Endothelial cell of umbilical vein (primary cell): ENCODE data around the gene ZMIZ1. TPM values are rescaled to one million over a fixed set of nuclear protein-coding genes. Genes with fewer than 3 reads are reported as not detected.

Experiments used
- BruUV-seq: library from RNA; stranded (reverse); fragments of 400-500 nt; replicated peaks from 2 replicates; lab custom pipeline; 2021; lab: Mats Ljungman, UMichigan
- CTCF ChIA-PET: fragments of 300-600, 350-600 bp; sonication (Branson Sonifier 250); formaldehyde crosslinking; loops from one replicate; lab custom pipeline; 2021; ENCODE audit warnings: antibody characterized with exemption, inconsistent platforms; lab: Charles Lee
- POLR2A ChIA-PET: fragments of 300-600, 350-600 bp; sonication (Branson Sonifier 250); formaldehyde crosslinking; loops from one replicate; lab custom pipeline; 2021; ENCODE audit warnings: antibody characterized with exemption, inconsistent platforms; lab: Charles Lee
- DNase-seq: peaks from one replicate; pipeline ENCODE4 v3.0.0-alpha.2; 2011; ENCODE audit warnings: low read depth, low spot score
- FAIRE-seq: peaks from 2 replicates; lab custom pipeline; 2011; peaks lifted over from hg19 to GRCh38; lab: Jason Lieb, UNC
- H2AFZ ChIP-seq: 2 replicates; pipeline ENCODE4 v1.6.0; 2012; ENCODE audit warnings: low read depth, low read length, control low read depth, inconsistent platforms
- H3K27ac ChIP-seq: 2 replicates; pipeline ENCODE4 v1.5.1; 2011; ENCODE audit warnings: low read depth, mild to moderate bottlenecking, control low read depth, low read length, moderate library complexity; ENCODE audit not compliant: insufficient read depth
- H3K27me3 ChIP-seq, 2 experiments: 2 replicates each; pipeline versions ENCODE4 v1.6.0 to v1.6.1; 2011; ENCODE audit warnings: low read length in 2 of 2, mixed read lengths in 1 of 2; ENCODE audit not compliant: control insufficient read depth in 2 of 2, insufficient read depth in 2 of 2
- H3K36me3 ChIP-seq, 2 experiments: 2 replicates in 1 of 2; 3 replicates in 1 of 2; pipeline ENCODE4 v1.5.1; 2011; ENCODE audit warnings: low read length in 2 of 2, mild to moderate bottlenecking in 1 of 2, moderate library complexity in 1 of 2; ENCODE audit not compliant: control insufficient read depth in 2 of 2, insufficient read depth in 2 of 2; ENCODE audit errors: extremely low read depth in 1 of 2
- H3K4me1 ChIP-seq: 3 replicates; pipeline ENCODE4 v1.5.1; 2011; ENCODE audit warnings: mild to moderate bottlenecking, low read length; ENCODE audit not compliant: control insufficient read depth, insufficient read depth; ENCODE audit errors: extremely low read depth
- H3K4me2 ChIP-seq: 2 replicates; pipeline ENCODE4 v1.6.1; 2011; ENCODE audit warnings: low read length, control low read depth, mixed read lengths; ENCODE audit not compliant: insufficient read depth
- H3K4me3 ChIP-seq, 3 experiments: fragments of 200-600 bp in 1 of 3; sonication (generic), shearing (Covaris generic) in 1 of 3; replicated peaks in 1 of 3; 2 replicates each; pipeline ENCODE4 v1.5.1; 2011 to 2016; ENCODE audit warnings: control low read depth in 3 of 3, low read length in 3 of 3, mild to moderate bottlenecking in 2 of 3, inconsistent platforms in 1 of 3, low read depth in 1 of 3, moderate library complexity in 1 of 3; ENCODE audit not compliant: insufficient read depth in 1 of 3
- H3K79me2 ChIP-seq: 2 replicates; pipeline ENCODE4 v1.6.0; 2012; ENCODE audit warnings: low read length, inconsistent platforms; ENCODE audit not compliant: control insufficient read depth, insufficient read depth
- H3K9ac ChIP-seq: replicated peaks from 2 replicates; pipeline ENCODE3; 2011; ENCODE audit warnings: low read length, control low read depth; ENCODE audit not compliant: insufficient read depth; ENCODE audit errors: extremely low read depth
- H3K9me1 ChIP-seq: replicated peaks from 3 replicates; pipeline ENCODE4 v1.6.0; 2011; ENCODE audit warnings: mild to moderate bottlenecking, low read length; ENCODE audit not compliant: control insufficient read depth, insufficient read depth; ENCODE audit errors: extremely low read depth
- H3K9me3 ChIP-seq: replicated peaks from 2 replicates; pipeline ENCODE4 v1.5.1; 2012; ENCODE audit warnings: low read length, inconsistent platforms; ENCODE audit not compliant: control insufficient read depth, insufficient read depth
- H4K20me1 ChIP-seq: replicated peaks from 2 replicates; pipeline ENCODE3; 2011; ENCODE audit warnings: mild to moderate bottlenecking, low read length; ENCODE audit not compliant: control insufficient read depth, insufficient read depth; ENCODE audit errors: extremely low read depth
- EZH2 ChIP-seq: IDR thresholded peaks from 2 replicates; pipeline ENCODE4 v1.6.1; 2012; ENCODE audit warnings: borderline replicate concordance, low read depth, mild to moderate bottlenecking, moderate library complexity, low read length, inconsistent platforms; ENCODE audit not compliant: severe bottlenecking
- FOS ChIP-seq: IDR thresholded peaks from 2 replicates; pipeline ENCODE4 v1.6.1; 2011; ENCODE audit warnings: mild to moderate bottlenecking, low read length, moderate library complexity, borderline replicate concordance; ENCODE audit not compliant: insufficient read depth
- POLR2A ChIP-seq: IDR thresholded peaks from 2 replicates; pipeline ENCODE4 v1.6.1; 2012; ENCODE audit warnings: low read depth, mild to moderate bottlenecking, control low read depth, low read length
- POLR2AphosphoS5 ChIP-seq: IDR thresholded peaks from 2 replicates; pipeline ENCODE4 v1.6.1; 2012; ENCODE audit warnings: low read depth, mild to moderate bottlenecking, control low read depth, low read length, moderate library complexity; ENCODE audit not compliant: insufficient read depth
- dilution Hi-C: fragments of 300-500 bp; cut with MboI; formaldehyde crosslinking; loops from one replicate; pipeline ENCODE4 v1.15.0; 2019; ENCODE audit warnings: low sequenced_read_pairs; ENCODE audit not compliant: extremely low pct_ligation_motif_present
- intact Hi-C: fragments of 100-400 bp; cut with micrococcal nuclease; formaldehyde crosslinking; loops from one replicate; pipeline ENCODE4 v1.10.0; 2022
- polyA plus RNA-seq, 4 experiments: library from polyadenylated mRNA; depleted of rRNA in 3 of 4; stranded (reverse) in 3 of 4; unstranded in 1 of 4; fragments of >200 nt; gene quantifications; 2 replicates each; pipeline versions ENCODE4 v1.2.1 to v1.2.3, GENCODE V29; 2011 to 2012; ENCODE audit warnings: missing spikeins in 1 of 4
- total RNA-seq: library from RNA; stranded (reverse); gene quantifications from 2 replicates; pipeline ENCODE4 v1.2.3, GENCODE V29; 2021
- TF ChIP-seq, protein P1 (sequence below): IDR thresholded peaks from 2 replicates; pipeline ENCODE4 v1.6.1; 2011; ENCODE audit not compliant: insufficient read depth, insufficient read length

The ZMIZ1 gene
- total and polyA plus RNA-seq, 2 donors (not counting 3 experiments of a cell fraction or from before 2014, with no cell fraction given): 12.5 to 46.7 TPM

GRCh38 chr10:79149345-79149661, 80.5 kb downstream of the ZMIZ1 start:
- Histone ChIP-seq H3K27ac (peak overlapping the region; percentile 88), H3K79me2 (peaks cover 6% of the 10 kb centered on the region), H3K9me3 (no peaks in the 10 kb centered on the region), H3K4me1 (peaks cover 84% of the 10 kb centered on the region), H2AFZ (no peak overlapping the region), H3K9ac (peak overlapping the region; percentile 48), H3K9me1 (no peaks in the 10 kb centered on the region), H3K27me3 (no peaks in the 10 kb centered on the region), H3K36me3 (no peaks in the 10 kb centered on the region), H3K4me3 (no peak overlapping the region), H3K4me2 (peak overlapping the region; percentile 3), H4K20me1 (no peaks in the 10 kb centered on the region)
- BruUV-seq: no TSS peak
- CTCF ChIA-PET: interaction anchor here (0.5 to 1.9 kb wide), 8 partner anchors 8 to 1102 kb away, joined by 3 to 13 read pairs (median 4); no protein-coding TSS in a partner anchor
- dilution Hi-C loops: no loop called here
- no peak for TF ChIP-seq EZH2
- TF ChIP-seq POLR2A: peak; percentile 1
- DNase-seq (no peak), FAIRE-seq (no peak)
- POLR2A ChIA-PET: interaction anchor here (1.0 kb wide), 1 partner anchor 8 kb away, joined by 3 read pairs; no protein-coding TSS in a partner anchor
- intact Hi-C loops: no loop called here

- no TSS peak for BruUV-seq
- Histone ChIP-seq H4K20me1 (no peaks in the 10 kb centered on the region), H3K4me2 (no peak overlapping the region), H3K4me3 (no peak overlapping the region), H3K27me3 (no peaks in the 10 kb centered on the region), H3K36me3 (no peaks in the 10 kb centered on the region), H3K27ac (peak overlapping the region; percentile 88), H3K9me1 (no peaks in the 10 kb centered on the region), H3K9me3 (no peaks in the 10 kb centered on the region), H2AFZ (no peak overlapping the region), H3K79me2 (peaks cover 6% of the 10 kb centered on the region), H3K4me1 (peaks cover 84% of the 10 kb centered on the region), H3K9ac (peak overlapping the region; percentile 48)
- TF ChIP-seq FOS (peak; percentile 16), POLR2AphosphoS5 (peak; percentile 76), POLR2A (peak; percentile 43)
- TF ChIP-seq, protein P1, sequence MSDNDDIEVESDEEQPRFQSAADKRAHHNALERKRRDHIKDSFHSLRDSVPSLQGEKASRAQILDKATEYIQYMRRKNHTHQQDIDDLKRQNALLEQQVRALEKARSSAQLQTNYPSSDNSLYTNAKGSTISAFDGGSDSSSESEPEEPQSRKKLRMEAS: no peak
- ChIA-PET POLR2A (no interaction called here), CTCF (interaction anchor here (0.5 to 1.9 kb wide), 4 partner anchors 8 to 1010 kb away, joined by 3 to 10 read pairs (median 3); no protein-coding TSS in a partner anchor)
- dilution Hi-C loops (no loop called here), intact Hi-C loops (loop anchor here (2.0 kb wide), 3 partner anchors 21 to 81 kb away; partner anchors contain the start of gene ZMIZ1)
- FAIRE-seq (peak; percentile 87), DNase-seq (no peak)
Observed at GRCh38 chr10:79149662-79150443, 81.1 kb downstream of the ZMIZ1 start.
